ENCODE measurements around the gene NKIRAS2.

NKIRAS2 gene

GRCh38 chr17:42025936-42026335 is 6.0 kb downstream of the NKIRAS2 start:
- DNase-seq (ENCODE audit: low read depth in 2 of 3, low spot score in 2 of 3): no peak

GRCh38 chr17:42026857-42027589 is 7.1 kb downstream of the NKIRAS2 start:
- DNase-seq (ENCODE audit: low read depth in 2 of 3, low spot score in 2 of 3): no peak

GRCh38 chr17:42027590-42027889 is 7.7 kb downstream of the NKIRAS2 start:
- DNase-seq (ENCODE audit: low read depth in 2 of 3, low spot score in 2 of 3): no peak

GRCh38 chr17:42027961-42028790 is 8.3 kb downstream of the NKIRAS2 start:
- DNase-seq (ENCODE audit: low read depth in 2 of 3, low spot score in 2 of 3): no peak

- no peak for DNase-seq (ENCODE audit: low read depth in 2 of 3, low spot score in 2 of 3)
Observed at GRCh38 chr17:42028791-42029127, 8.9 kb downstream of the NKIRAS2 start.

GRCh38 chr17:42031584-42031983 is 11.7 kb downstream of the NKIRAS2 start:
- no peak for DNase-seq (ENCODE audit: low read depth in 2 of 3, low spot score in 2 of 3)

- no peak for DNase-seq (ENCODE audit: low read depth in 2 of 3, low spot score in 2 of 3)
Observed at GRCh38 chr17:42034059-42034458, 14.2 kb downstream of the NKIRAS2 start.

- DNase-seq (ENCODE audit: low read depth in 2 of 3, low spot score in 2 of 3): no peak
Observed at GRCh38 chr17:42038221-42038973, 18.5 kb downstream of the NKIRAS2 start.

- DNase-seq (ENCODE audit: low read depth in 2 of 3, low spot score in 2 of 3): no peak
Observed at GRCh38 chr17:42039794-42040763, 20.2 kb downstream of the NKIRAS2 start.

- DNase-seq (ENCODE audit: low read depth in 2 of 3, low spot score in 2 of 3): no peak
Observed at GRCh38 chr17:42040818-42041217, 20.9 kb downstream of the NKIRAS2 start.

GRCh38 chr17:42041619-42042018 is 21.7 kb downstream of the NKIRAS2 start:
- DNase-seq (ENCODE audit: low read depth in 2 of 3, low spot score in 2 of 3): no peak

- no peak for DNase-seq (ENCODE audit: low read depth in 2 of 3, low spot score in 2 of 3)
Observed at GRCh38 chr17:42042598-42043319, 22.9 kb downstream of the NKIRAS2 start.

- no peak for DNase-seq (ENCODE audit: low read depth in 2 of 3, low spot score in 2 of 3)
Observed at GRCh38 chr17:42045719-42046118, 25.8 kb downstream of the NKIRAS2 start.

- no peak for DNase-seq (ENCODE audit: low read depth in 2 of 3, low spot score in 2 of 3)
Observed at GRCh38 chr17:42047343-42047742, 27.5 kb downstream of the NKIRAS2 start.

GRCh38 chr17:42049834-42050392 is 30.0 kb downstream of the NKIRAS2 start:
- no peak for DNase-seq (ENCODE audit: low read depth in 2 of 3, low spot score in 2 of 3)

- DNase-seq (ENCODE audit: low read depth in 2 of 3, low spot score in 2 of 3): peak in 1 of 3 experiments; percentile 21
Observed at GRCh38 chr17:42050393-42051012, 30.6 kb downstream of the NKIRAS2 start, which contains the start of gene C17orf113. Gene C17orf113 (minus strand): TSS chr17:42050601. CDS start chr17:42043376, 7,225 bp downstream.

GRCh38 chr17:42051013-42051400 is 31.1 kb downstream of the NKIRAS2 start:
- no peak for DNase-seq (ENCODE audit: low read depth in 2 of 3, low spot score in 2 of 3)

- no peak for DNase-seq (ENCODE audit: low read depth in 2 of 3, low spot score in 2 of 3)
Observed at GRCh38 chr17:42051645-42052044, 31.8 kb downstream of the NKIRAS2 start.

GRCh38 chr17:42052346-42052877 is 32.5 kb downstream of the NKIRAS2 start:
- no peak for DNase-seq (ENCODE audit: low read depth in 2 of 3, low spot score in 2 of 3)

Data from activated CD8-positive, alpha-beta memory T cell treated with anti-CD3 and anti-CD28 coated beads for 48 hours (primary cell).